Lung (tissue), 12 donors: ENCODE measurements around the gene C3. TPM values are rescaled to one million over a fixed set of nuclear protein-coding genes. Genes with fewer than 3 reads are reported as not detected.
A peak's percentile ranks its signal among the peaks of the same experiment; 100 is the strongest.

Source experiments
- ATAC-seq: fragments of 200-7000 bp; cut with Tn5 transposase; one replicate; pipeline ENCODE4 v1.9.1; 2020; ENCODE audit warnings: moderate number of reproducible peaks; ENCODE audit not compliant: insufficient read depth, low FRiP score
- DNase-seq, 3 donors: peaks; one replicate each; pipeline ENCODE4 v3.0.0-alpha.2; 2013 to 2017
- H3K27ac ChIP-seq, 2 donors: one replicate each; pipeline ENCODE4 v1.5.1; 2013; ENCODE audit warnings: mild to moderate bottlenecking in 2 of 2, moderate library complexity in 2 of 2, control low read depth in 1 of 2, inconsistent platforms in 1 of 2, low read depth in 1 of 2, low read length in 1 of 2
- H3K27me3 ChIP-seq, 3 donors: one replicate each; pipeline ENCODE4 v1.5.1; 2013; ENCODE audit warnings: low read length in 2 of 3; ENCODE audit not compliant: control insufficient read depth in 3 of 3, insufficient read depth in 3 of 3
- H3K36me3 ChIP-seq, 4 donors: one replicate each; pipeline ENCODE4 v1.5.1; 2013; ENCODE audit warnings: low read length in 4 of 4, mild to moderate bottlenecking in 1 of 4, moderate library complexity in 1 of 4; ENCODE audit not compliant: control insufficient read depth in 4 of 4, insufficient read depth in 4 of 4
- H3K4me1 ChIP-seq, 5 donors: one replicate each; pipeline ENCODE4 v1.5.1; 2013; ENCODE audit warnings: low read length in 5 of 5, mild to moderate bottlenecking in 2 of 5, moderate library complexity in 1 of 5; ENCODE audit not compliant: control insufficient read depth in 5 of 5, insufficient read depth in 5 of 5
- H3K4me3 ChIP-seq: one replicate; pipeline ENCODE4 v1.5.1; 2013; ENCODE audit warnings: mild to moderate bottlenecking, control low read depth, moderate library complexity
- H3K9ac ChIP-seq, 2 donors: one replicate each; pipeline ENCODE4 v1.5.1; 2013; ENCODE audit warnings: low read length in 2 of 2, control low read depth in 1 of 2; ENCODE audit not compliant: insufficient read depth in 1 of 2
- H3K9me3 ChIP-seq, 4 donors: one replicate each; pipeline ENCODE4 v1.5.1; 2013; ENCODE audit warnings: low read length in 3 of 4, mild to moderate bottlenecking in 1 of 4, moderate library complexity in 1 of 4; ENCODE audit not compliant: control insufficient read depth in 4 of 4, insufficient read depth in 3 of 4
- CTCF ChIP-seq: IDR thresholded peaks from 2 replicates; pipeline ENCODE4 v1.5.1; 2012; ENCODE audit warnings: mild to moderate bottlenecking; ENCODE audit errors: control extremely low read depth, extremely low read depth
- WGBS, 2 donors: extraction: QIAGEN DNeasy Blood & Tissue Kit; methylation state at CpG; one replicate each; pipeline ENCODE4 v1.1.7; 2013; 5-methylcytosine and 5-hydroxymethylcytosine counted together
- polyA plus RNA-seq, 2 donors: library from polyadenylated mRNA; stranded (reverse); fragments of 200-250 nt; gene quantifications; one replicate each; pipeline ENCODE4 v1.2.1, GENCODE V29; 2013
- total RNA-seq, 2 donors: library from RNA; depleted of rRNA in 1 of 2; stranded (reverse); fragments of >200 nt in 1 of 2; gene quantifications; one replicate each; pipeline ENCODE4 v1.2.1, GENCODE V29; 2014 to 2021
- donor health status: control.
- donor health status: control.
- donor health status: Bipolar disorder and iron deficiency.
- donor health status: healthy.
- donor health status: DM: yes; HTN: yes; CAD: no.

C3 gene
- total and polyA plus RNA-seq, 4 donors: 613 to 1,612 (median 1,252) TPM

DNA sequence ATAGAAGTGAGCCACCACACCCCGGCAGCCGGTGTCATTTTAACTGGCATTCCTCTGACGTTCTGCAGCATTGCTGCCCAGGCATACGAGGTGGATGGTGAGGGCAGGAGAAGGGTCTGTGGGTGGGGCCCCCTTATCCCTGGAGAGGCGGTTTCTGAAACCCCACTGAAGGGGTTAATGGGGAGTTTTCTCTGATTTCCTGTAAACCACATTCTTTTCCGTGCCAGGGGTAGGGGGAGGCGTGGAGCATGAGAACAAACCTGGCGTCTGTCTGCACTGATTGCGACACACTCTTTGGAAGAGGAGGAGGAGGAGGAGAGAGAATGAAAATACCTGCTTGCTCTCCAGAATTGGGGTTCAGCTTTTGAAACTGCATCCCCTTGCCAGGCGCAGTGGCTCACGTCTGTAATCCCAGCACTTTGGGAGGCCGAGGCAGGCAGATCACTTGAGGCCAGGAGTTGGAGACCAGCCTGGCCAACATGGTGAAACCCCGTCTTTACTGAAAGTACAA, 2.7 kb upstream of the C3 start:
- H3K9me3 ChIP-seq: no peaks in the 10 kb centered on the region
- peaks cover 0 to 11% (median 3%) of the 10 kb centered on the region in 5 donors for H3K4me1 ChIP-seq
- H3K27ac ChIP-seq: peak overlapping the region in 1 of 2 donors; percentile 4
- peak; percentile 69 to 90 (median 78) for DNase-seq
- no peak overlapping the region for H3K4me3 ChIP-seq
- no peak for TF ChIP-seq CTCF
- no peak for ATAC-seq
- 20 to 21% methylated on average over 13 of the region's 13 CpGs for WGBS, 2 donors
- H3K27me3 ChIP-seq: no peaks in the 10 kb centered on the region
- no peak overlapping the region for H3K9ac ChIP-seq
- no peaks in the 10 kb centered on the region for H3K36me3 ChIP-seq

DNA sequence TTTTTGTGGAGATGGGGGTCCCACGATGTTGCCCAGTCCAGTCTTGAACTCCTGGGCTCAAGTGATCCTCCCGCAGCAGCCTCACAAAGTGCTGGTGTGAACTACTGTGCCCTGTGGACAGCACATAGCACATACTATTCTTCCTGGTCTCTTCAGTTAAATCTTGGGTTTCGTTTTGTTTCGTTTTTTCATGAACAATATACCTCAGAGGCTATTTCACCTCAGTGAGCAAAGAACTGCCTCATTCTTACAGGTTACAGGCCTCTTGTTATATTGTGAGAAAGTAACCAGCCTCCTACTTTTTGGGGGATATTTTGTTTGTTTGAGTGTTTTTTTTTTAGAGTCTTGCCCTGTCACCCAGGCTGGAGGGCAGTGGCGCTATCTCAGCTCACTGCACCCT, 1.3 kb upstream of the C3 start:
- H3K4me3 ChIP-seq: no peak overlapping the region
- no peaks in the 10 kb centered on the region for H3K27me3 ChIP-seq
- H3K9me3 ChIP-seq: peaks cover 0 to 2% (median 0%) of the 10 kb centered on the region in 4 donors
- WGBS, 2 donors: 48 to 52% methylated on average over 5 of the region's 5 CpGs
- H3K27ac ChIP-seq: peak overlapping the region in 1 of 2 donors; percentile 71
- H3K36me3 ChIP-seq: peaks cover 0 to 6% (median 0%) of the 10 kb centered on the region in 4 donors
- no peak for TF ChIP-seq CTCF
- no peak overlapping the region for H3K9ac ChIP-seq
- no peak for ATAC-seq
- H3K4me1 ChIP-seq: peaks cover 0 to 11% (median 6%) of the 10 kb centered on the region in 5 donors
- DNase-seq: no peak

GRCh38 chr19:6721138-6721474, 656 bp upstream of the C3 start:
- TF ChIP-seq CTCF: no peak

DNA sequence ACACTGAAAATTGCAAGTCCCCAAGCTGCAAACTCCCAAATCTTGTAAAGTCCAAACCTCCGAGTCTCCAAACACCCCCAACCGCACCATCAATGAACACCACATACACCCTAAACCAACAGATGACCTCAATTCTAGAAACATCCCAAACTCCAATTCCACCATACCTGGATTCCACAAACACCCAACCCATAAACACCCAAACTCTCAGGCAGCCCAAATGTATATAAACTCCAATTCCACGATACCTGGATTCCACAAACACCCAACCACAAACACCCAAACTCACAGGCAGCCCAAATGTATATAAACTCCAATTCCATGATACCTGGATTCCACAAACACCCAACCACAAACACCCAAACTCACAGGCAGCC, 470 bp downstream of the C3 start:
- H3K4me3 ChIP-seq: peak overlapping the region; percentile 29
- peaks cover 0 to 6% (median 0%) of the 10 kb centered on the region in 4 donors for H3K36me3 ChIP-seq
- TF ChIP-seq CTCF: no peak
- ATAC-seq (no peak), DNase-seq (no peak)
- peak overlapping the region in 1 of 2 donors; percentile 44 for H3K27ac ChIP-seq
- 72 to 79% methylated on average over 3 of the region's 3 CpGs for whole genome bisulfite sequencing, 2 donors
- peaks cover 0 to 2% (median 0%) of the 10 kb centered on the region in 4 donors for H3K9me3 ChIP-seq
- peaks cover 0 to 11% (median 6%) of the 10 kb centered on the region in 5 donors for H3K4me1 ChIP-seq
- H3K9ac ChIP-seq: no peak overlapping the region
- no peaks in the 10 kb centered on the region for H3K27me3 ChIP-seq

More at GRCh38 chr19:6721138-6721474, 656 bp upstream of the C3 start:
- Histone ChIP-seq H3K27ac (peak overlapping the region in 1 of 2 donors; percentile 15), H3K4me3 (no peak overlapping the region), H3K4me1 (peaks cover 0 to 11% (median 6%) of the 10 kb centered on the region in 5 donors), H3K36me3 (peaks cover 0 to 6% (median 0%) of the 10 kb centered on the region in 4 donors), H3K27me3 (no peaks in the 10 kb centered on the region), H3K9me3 (peaks cover 0 to 2% (median 0%) of the 10 kb centered on the region in 4 donors), H3K9ac (no peak overlapping the region)
- no peak for DNase-seq
- ATAC-seq: no peak
